ENCODE results near the gene KIRREL3.

DNA sequence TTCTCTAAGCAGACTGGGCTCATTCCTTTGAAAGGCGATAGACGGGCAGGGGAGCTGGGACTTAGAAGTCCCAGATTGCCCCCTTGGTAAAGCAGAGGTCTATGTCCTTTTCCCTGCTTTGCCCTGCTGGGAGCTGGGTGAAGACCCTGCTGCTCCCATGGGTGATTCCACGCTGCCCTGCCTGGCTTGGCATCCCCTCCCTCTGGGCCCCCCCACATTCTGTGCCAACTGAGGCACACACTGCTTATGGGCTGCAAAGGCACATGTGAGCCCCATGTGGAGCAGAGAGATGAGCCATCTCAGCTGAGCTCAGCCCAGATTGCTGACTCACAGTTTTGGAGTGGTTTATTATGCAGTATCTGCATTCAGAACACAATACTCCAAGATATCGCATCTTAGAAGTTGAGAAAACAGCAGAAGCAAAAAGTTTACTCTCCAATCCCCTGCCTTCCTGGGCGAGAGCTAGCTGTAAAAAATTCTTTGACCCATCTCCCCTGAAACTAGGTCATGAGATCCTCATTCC, 517.9 kb downstream of the KIRREL3 start:
- TF ChIP-seq CTCF (IDR thresholded peaks at IDR 0.05) (no peak), POLR2A (IDR thresholded peaks at IDR 0.05) (no peak), EP300 (IDR thresholded peaks at IDR 0.05) (no peak)

Measured in ovary (tissue), 3 donors.